LHCN-M2 (cell line): ENCODE data around the gene FAM117B. TPM values are rescaled to one million over a fixed set of nuclear protein-coding genes. Genes with fewer than 3 reads are reported as not detected.
"Not testable (repeated sequence)": the region's sequence is repeated elsewhere in the genome, so short reads cannot be mapped to it uniquely, and the experiment has no call there.

Experiments
- DNase-seq: peaks from one replicate; pipeline ENCODE4 v3.0.0-alpha.2; 2012; ENCODE audit warnings: low read depth
- total RNA-seq: library from RNA; depleted of rRNA; stranded (reverse); fragments of >200 nt; gene quantifications from 2 replicates; pipeline ENCODE4 v1.2.3, GENCODE V29; 2014

FAM117B gene
- total RNA-seq, 1 experiment from 2014 or later, result 0.63 TPM

DNA sequence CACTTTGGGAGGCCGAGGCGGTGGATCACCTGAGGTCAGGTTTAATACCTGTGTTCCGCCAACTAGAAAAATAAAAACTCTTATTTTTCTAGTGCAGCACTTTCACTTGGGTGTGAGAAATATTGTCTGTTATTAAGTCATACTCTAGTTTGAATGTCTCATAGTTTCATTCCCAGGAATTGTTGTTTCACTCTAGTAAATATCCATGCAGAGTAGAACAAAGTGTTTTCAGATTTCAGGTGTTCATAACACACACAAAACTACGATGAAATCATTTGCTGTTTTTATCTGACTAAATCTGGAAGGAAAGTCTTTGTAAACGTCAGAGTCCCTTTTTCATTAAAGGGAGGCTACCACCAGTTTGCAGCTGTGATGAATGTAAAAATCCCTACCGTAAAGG is 4.0 kb downstream of the FAM117B start:
- DNase-seq, result no peak

DNA sequence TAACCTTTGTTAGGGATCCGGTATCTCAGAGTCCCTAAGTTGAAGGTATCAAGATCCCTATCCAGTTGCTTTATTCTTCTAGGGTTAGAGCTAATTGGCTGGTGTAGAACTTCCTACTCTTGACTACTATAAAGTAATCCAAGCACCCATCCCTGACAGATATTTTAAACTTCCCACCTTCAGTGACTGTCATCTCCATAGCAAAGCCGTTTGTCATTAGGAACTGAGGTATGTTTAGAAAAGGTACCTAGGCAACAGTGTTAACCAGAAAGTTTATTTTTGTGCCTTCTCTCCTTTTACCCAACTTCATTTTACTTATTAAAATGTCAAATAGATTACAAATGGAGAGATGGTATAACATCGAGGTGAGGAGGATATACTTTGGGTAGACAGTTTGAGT is 4.5 kb downstream of the FAM117B start:
- no peak for DNase-seq

DNA sequence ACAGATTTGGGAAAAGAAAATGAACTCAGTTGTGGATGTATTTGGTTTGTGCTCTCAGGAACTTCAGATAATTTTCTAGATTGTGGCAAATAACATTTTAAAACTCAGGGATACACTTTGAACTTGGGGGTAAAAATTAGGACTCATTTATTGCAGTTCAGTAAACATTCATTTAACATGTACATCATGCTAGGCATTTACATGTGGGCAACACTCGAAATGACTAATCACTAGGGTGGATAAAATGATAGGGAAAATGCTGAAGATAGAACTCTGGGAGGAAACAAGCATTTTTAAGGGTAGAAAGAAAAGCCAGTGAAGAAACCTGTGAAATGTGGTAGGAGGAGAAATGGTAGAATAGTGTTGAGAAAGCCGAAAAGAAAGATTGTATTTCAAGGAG is 7.8 kb downstream of the FAM117B start:
- DNase-seq, result no peak

DNA sequence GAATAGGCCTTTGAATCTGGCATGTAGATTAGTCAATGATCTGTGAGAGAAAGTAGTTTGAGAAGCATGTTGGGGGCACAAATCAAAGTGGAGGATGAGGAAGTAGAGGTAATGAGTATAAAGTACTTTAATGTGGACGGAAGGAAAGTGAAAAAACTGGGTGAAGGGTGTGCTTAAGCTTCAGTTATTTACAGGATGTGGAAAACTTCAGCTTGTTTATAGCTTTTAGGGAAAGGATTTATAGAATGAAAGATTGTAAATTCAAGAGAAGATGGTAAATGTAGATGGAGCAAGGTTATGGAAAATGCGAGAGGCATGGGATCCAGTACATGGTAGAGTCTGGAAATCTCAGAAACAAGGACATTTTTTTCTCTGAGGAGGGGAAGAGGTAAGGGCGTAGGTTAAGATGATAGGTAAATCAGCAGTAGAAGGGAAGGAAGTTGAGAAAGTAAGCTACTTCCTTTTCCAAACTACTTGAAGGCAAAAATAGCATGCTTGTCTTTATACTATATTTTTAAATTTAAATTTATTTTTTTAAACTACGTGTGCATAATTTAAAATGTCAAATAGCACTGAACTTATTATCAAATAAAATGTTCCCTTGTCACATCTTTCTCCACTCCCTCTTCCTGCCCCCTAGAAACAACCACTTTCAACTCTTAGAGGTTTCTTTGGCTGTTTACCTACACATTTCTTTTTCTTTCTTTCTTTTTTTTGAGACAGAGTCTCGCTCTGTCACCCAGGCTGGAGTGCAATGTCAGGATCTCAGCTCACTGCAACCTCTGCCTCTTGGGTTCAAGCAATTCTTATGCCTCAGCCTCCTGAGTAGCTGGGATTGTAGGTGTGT is 8.5 kb downstream of the FAM117B start:
- no peak for DNase-seq

DNA sequence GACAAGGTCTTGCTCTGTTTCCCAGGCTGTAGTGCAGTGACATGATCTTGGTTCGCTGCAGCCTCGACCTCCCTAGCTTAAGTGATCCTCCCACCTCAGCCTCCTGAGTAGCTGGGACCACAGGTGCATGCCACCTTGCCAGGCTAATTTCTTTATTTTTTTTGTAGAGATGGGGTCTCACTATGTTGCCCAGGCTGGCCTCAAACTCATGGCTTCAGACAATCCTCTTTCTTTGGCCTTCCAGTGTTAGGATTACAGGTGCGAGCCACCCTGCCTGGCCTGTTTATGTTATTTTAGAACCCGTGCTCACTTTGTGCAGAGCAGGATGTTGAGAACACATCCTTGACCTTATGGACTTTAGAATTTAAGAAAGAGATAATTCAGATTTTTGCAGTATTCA is 17.4 kb downstream of the FAM117B start:
- no peak for DNase-seq

DNA sequence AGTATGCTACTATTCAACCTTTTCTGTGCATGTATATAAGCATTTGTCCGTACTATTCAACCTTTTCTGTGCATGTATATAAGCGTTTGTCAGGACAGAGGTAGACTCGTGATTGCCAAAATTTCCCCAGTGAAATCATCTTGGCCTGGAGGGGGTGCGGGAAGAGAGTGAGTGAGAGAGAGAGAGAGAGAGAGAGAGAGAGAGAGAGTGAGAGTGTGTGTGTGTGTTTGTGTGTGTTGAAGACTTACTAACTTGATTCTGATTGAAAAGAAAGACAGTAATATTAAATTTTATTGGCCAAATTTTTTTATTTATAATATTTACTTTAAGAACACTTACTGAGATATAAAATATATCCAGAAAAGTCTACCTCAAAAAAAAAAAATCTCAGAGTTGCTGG is 19.1 kb downstream of the FAM117B start:
- no peak for DNase-seq

DNA sequence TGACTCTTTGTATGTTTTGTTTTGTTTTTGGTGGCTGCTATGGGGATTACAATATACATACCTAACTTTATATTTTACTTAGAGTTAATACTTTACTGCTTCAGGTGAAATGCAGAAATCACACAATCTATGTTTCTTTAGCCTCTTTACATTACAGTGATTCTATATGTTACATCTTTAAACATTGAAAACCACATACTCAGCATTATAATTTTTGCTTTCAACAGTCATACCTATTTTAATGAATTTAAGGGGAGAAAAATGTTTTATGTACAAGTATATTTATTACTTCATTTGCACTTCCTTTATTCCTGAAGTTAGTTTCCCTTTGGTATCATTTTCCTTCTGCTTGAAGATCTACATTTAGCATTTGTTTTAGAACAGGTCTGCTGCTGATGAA is 23.1 kb downstream of the FAM117B start:
- no peak for DNase-seq

DNA sequence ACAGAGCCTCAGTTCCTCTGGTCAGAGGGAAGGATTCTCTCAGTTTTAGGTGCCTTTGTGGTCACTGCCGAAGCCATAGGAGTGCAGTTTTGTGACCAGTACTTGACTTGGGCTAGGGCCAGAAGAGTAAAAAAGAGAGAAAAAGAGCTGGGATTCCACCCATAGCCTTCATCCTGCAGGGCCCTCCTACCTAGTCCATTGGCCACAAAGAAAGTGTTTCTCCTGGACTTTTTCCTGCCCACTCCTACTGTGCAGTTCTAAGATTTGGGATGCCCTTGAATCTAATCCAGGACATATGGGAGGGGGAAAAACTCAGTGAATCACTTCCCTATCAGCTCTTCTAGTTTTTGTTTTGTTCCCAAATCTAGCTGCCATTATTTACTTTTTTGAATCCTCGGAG is 26.0 kb downstream of the FAM117B start:
- DNase-seq, result no peak

DNA sequence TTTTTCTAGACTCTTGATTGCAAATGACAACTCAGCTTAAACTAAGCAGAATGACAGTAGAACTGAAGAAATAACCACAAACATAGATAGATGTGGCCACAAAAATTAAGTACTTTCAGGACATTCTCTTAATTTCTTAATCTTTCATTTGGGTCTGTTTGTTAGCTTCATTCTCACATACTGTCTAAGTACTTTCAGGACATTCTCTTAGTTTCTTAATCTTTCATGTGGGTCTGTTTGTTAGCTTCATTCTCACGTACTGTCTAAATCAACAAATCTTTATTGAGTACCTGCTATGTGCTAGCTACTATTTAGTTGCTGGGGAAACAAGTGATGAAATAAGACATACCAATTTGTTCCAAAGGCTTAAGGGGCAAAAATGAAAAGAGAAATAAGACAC is 35.1 kb downstream of the FAM117B start:
- no peak for DNase-seq

DNA sequence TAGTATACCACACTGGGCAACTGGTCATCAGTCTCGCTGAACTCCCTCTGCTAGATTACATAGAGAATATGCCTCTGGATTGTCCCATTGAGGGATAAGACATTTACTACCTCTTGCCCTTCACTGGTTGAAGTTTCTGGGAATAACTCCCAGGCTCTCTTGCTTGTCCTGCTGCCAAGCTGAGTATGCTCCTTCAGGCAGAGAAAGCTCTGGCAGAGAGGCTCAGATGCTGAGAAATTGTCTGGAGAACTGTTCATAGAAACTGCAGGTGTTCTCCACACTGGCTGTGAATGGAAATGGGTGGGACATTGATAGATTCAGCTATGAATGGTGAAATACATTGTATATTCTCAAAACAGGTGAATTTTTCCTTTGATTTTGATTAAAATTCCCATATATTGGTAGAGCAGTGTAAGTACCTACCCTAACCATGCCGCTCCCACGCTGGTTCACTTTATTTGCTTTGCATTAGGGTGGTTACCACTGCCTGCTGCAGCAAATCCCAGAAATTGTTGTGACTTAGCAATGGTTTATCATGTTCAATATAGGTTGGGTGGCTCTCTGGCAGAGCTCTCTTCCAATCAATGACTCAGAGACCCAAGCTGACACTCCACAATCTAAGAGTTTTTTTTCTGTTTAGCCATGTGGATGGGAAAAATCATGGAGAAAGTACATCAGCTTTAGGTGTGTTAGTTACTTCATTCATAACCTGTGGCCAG is 36.7 kb downstream of the FAM117B start:
- no peak for DNase-seq

DNA sequence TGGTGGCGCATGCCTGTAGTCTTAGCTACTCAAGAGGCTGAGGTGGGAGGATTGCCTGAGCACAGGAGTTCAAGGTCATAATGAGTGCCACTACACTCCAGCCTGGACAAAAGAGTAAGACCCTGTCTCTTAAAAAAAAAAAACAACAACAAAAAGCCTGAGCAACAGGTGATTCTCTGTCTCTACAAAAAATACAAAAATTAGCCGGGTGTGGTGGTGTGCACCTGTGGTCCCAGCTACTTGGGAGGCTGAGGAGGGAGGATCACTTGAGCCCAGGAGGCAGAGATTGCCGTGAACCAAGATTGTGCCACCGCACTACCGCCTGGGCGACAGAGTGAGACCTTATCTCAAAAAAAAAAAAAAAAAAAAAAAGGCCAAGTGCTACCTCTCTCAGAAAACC is 40.3 kb downstream of the FAM117B start:
- DNase-seq, result not testable (repeated sequence)

DNA sequence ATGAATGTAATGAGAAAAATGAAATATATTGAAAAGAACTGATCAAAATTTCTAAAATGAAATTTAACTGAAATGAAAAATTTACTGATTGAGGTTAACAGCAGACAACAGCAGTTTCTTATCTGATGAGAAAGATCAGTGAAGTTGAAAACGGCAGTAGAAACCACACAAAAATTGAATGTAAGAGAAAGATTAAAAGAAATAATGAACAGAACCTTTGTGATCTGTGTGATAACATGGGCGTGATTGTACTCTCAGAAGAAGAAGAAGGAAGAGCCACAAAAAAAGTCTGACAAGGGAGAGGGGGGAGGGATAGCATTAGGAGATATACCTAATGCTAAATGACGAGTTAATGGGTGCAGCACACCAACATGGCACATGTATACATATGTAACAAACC is 45.2 kb downstream of the FAM117B start:
- DNase-seq, result no peak

DNA sequence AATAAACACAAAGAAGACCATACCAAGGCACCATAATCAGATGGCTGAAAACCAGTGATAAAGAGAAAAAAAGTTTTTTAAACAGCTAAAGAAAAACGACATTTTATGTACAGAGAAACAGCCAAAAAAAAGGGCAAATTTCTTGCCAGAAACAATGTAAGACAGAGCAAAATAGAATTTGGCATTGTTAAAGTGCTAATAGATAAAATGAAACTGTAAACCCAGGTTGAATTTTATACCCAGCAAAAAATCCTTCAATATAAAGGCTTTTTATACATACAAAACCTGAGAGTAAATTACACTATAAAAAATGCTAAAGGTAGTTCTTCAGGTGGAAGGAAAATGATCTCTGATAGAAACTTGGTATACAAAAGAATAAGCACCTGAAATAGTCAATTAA is 45.7 kb downstream of the FAM117B start:
- no peak for DNase-seq

DNA sequence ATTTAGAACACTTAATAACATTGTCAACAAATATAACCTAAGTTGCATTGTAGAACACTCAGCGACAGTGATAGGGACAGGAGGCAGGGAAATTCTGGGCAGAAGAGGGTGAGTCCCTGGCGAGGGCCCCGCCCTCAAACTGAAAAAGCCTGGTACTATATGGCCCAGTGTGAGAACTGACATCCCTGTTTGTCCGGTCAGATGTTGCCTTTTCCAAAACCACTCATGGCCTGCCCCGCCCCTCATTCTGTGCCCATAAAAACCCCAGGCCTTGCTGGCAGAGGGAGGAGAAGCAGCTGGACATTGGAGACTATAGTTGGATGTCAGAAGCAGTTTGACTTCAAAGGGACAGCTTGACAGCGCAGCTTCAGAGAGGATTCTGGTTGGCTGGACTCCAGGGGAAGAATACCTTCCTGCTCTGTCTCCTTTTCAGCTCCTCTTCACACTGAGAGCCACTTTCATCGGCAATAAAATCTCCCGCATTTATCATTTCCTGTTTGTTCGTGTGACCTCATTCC is 47.0 kb downstream of the FAM117B start:
- DNase-seq, result no peak

DNA sequence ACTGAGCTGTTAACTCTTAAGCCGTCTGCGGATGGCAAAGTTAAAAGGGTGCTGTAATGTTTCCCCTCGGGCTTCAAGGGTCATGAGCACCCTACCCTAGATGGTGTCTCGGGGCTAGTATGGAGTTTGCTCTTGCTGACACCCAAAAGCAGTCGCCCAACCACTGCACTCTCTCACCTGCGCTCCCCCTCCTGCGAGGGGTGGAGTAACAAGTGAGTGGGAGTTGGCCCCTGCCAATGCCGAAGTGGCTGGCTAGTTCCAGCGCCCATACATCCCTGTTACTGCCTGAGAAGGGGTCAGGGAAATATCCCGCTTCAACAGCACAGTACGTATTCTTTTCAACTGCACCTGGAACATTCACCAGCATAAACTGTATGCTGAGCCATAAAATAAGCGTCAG is 47.5 kb downstream of the FAM117B start:
- no peak for DNase-seq

DNA sequence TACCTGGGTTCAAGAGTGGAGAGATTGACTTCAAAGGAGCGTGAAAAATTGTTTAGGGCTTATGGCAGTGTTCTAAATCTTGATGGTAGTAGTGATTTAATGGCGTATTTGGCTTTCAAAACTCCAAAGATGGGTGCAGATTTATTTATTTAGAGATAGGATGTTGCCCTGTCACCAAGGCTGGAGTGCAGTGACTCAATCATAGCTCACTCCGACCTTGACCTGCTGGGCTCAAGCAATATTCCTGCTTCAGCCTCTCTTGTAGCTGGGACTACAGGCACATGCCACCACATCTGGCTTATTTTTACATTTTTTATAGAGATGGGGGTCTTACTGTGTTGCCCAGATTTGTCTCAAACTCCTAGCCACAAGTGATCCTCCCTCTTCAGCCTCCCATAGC is 52.5 kb downstream of the FAM117B start:
- DNase-seq, result peak; percentile 33

DNA sequence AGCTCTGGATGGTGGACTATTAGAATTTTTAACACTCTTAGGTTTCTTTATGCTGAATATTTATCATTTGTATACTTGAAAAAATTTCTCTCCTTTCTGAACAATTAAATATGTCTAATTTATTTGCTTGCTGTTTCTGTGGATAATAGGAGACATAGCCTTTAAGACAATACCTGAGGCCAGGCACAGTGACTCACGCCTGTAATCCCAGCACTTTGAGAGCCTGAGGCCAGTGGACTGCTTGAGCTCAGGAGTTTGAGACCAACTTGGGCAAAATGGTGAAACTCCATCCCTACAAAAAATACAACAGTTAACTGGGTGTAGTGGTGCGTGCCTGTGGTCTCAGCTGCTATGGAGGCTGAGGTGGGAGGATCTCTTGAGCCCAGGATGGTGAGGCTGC is 54.7 kb downstream of the FAM117B start:
- no peak for DNase-seq

DNA sequence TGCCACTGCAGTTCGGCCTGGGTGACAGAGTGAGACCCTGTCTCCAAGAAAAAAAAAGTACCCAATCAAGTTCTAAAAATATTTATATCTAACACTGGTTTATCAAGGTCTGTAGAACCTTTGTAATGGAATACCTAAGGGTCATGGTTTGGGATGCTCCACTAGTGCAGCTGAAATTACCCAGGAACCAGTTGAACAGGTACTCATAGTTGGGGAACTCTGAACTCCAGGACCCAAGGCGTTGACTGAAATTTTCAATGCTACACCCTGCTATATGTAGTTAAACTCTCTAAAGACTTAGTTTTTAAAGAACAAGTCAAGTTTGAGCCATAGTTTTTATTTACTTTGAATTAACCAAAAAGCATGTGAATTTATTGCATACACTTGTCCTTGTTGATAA is 55.1 kb downstream of the FAM117B start:
- DNase-seq, result no peak

DNA sequence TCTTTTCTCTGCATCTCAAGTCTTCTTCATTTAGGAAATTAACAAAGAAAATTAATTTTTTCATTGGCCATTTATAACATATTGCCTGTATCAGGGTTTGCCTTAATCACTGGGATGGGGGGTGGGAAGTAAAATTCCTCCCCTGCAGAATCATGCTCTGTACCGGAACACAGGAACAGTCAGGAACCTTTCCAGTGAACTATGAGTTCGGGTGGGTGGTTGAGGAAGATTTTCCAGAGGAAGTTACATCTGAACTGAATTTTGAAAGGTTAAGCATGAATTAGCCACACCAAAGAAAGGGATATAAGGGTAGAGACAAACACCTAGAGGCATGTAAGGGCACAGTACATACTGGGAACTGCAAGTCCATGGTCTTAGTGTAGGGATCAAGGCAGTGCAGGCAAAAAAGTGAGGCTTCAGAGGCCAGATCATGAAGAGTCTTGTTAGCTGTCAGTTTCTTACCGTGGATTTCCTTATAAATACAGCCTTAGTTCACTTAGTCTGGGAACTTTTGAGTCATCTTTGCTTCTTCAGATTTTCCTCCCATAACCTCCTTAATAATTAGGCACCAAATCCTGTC is 55.6 kb downstream of the FAM117B start:
- DNase-seq, result no peak

DNA sequence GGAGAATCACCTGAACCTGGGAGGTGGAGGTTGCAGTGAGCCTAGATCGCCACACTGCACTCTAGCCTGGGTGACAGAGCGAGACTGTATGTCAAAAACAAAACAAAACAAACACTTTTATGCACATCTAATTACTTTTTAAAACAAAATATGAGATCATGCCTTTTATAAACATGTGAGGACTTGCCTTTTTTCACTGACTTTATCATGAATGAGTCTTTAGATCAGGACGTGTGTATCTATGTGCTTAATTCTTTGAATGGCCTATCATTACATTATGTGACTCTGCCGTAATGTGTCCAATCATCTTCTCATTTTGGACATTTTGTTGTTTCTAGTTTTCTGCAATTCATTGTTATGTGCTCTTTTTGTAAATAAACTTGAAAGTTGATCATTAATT is 58.7 kb downstream of the FAM117B start:
- no peak for DNase-seq

DNA sequence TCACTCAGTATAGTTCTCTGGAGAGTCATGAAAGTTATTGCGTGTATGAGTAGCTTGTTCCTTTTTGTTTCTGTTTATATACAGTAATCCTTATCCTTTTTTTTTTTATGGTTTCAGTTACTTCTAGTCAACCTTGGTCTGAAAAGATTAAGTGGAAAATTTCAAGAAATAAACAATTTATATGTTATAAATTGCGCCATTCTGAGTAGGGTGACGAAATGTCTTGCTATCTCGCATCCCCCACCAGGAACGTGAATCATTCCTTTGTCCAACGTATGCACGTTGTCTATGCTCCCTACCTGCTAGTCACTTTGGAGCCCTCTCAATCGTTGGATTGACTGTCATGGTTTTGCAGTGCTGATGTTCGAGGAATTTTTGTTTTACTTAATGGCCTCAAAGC is 60.4 kb downstream of the FAM117B start:
- no peak for DNase-seq

DNA sequence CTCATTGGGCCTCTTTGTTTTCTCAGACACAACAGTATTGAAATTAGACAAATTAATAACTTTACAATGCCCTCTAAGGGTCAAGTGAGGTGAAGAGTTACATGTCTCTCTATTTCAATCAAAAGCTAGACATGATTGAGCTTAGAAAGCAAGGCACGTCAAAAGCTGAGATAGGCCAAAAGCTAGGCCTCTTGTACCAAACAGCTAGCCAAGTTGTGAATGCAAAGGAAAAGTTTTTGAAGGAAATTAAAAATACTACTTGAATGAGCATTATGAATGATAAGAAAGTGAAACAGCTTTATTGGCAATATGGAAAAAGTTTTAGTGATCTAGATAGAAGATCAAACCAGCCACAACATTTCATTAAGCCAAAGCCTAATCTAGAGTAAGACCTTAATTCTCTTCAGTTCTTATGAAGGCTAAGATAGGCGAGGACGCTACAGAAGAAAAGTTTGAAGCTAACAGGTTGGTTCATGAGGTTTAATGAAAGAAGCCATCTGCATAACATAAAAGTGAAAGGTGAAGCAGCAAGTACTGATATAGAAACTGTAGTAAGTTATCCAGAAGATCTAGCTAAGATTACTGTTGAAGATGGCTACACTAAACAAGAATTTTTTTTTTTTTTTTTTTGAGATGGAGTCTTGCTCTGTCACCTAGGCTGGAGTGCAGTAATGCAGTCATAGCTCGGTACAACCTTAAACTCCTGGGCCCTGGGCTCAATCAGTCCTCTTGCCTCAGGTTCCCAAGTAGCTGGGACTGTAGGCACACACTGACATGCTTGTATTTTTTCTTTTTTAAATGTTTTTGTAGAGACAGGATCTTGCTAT is 65.5 kb downstream of the FAM117B start:
- DNase-seq, result no peak
